Measurements from ENCODE around the gene KRT72. TPM values are rescaled to one million over a fixed set of nuclear protein-coding genes. Genes with fewer than 3 reads are reported as not detected.
A peak's percentile ranks its signal among the peaks of the same experiment; 100 is the strongest.

Gene KRT72
- total RNA-seq, 1 experiment from 2014 or later: not detected

GRCh38 chr12:52630008-52630500 is 28.8 kb upstream of the KRT72 start:
- Histone ChIP-seq H4K91ac (ENCODE audit: insufficient read length, low read depth, low read length) (no peak overlapping the region), H3K23me2 (ENCODE audit: insufficient read length, low read depth, low read length, poor library complexity, severe bottlenecking) (no peaks in the 10 kb centered on the region), H3K14ac (ENCODE audit: insufficient read depth, low read length) (no peak overlapping the region), H3K9ac (ENCODE audit: extremely low read depth, insufficient read length, low read length) (no peak overlapping the region), H3K23ac (ENCODE audit: insufficient read length, low read depth, low read length) (no peak overlapping the region), H2BK120ac (ENCODE audit: low read depth, low read length, poor library complexity, severe bottlenecking) (no peak overlapping the region), H4K20me1 (ENCODE audit: control insufficient read depth, insufficient read depth, insufficient read length) (no peaks in the 10 kb centered on the region), H3K79me2 (ENCODE audit: insufficient read depth, low read length) (no peaks in the 10 kb centered on the region), H3K79me1 (ENCODE audit: insufficient read depth, low read depth, low read length, poor library complexity, severe bottlenecking) (no peaks in the 10 kb centered on the region), H3K27me3 (ENCODE audit: insufficient read depth, low read length) (no peaks in the 10 kb centered on the region), H3K4me1 (ENCODE audit: insufficient read depth, low read length) (no peaks in the 10 kb centered on the region), H3K56ac (ENCODE audit: insufficient read length, low read depth, low read length) (no peak overlapping the region), H3K27ac (ENCODE audit: insufficient read length, low read depth, low read length) (no peak overlapping the region), H2BK15ac (ENCODE audit: low read depth, low read length) (no peak overlapping the region), H3K4me2 (ENCODE audit: insufficient read depth, insufficient read length, low read length) (no peak overlapping the region), H2AK5ac (ENCODE audit: insufficient read length, low read length) (no peak overlapping the region), H3K9me3 (ENCODE audit: control insufficient read depth, low read depth, low read length) (no peaks in the 10 kb centered on the region), H2BK20ac (ENCODE audit: low read depth, low read length, poor library complexity, severe bottlenecking) (no peak overlapping the region), H4K8ac (replicated peaks; ENCODE audit: insufficient read length, low read depth, low read length) (no peak overlapping the region), H3T11ph (ENCODE audit: low read length) (no peak overlapping the region), H4K5ac (ENCODE audit: insufficient read length, low read depth, low read length) (no peak overlapping the region), H2BK12ac (ENCODE audit: insufficient read length, low read depth, low read length) (no peak overlapping the region), H2BK5ac (ENCODE audit: insufficient read length, low read length) (no peak overlapping the region), H3K18ac (ENCODE audit: insufficient read length, low read depth, low read length) (no peak overlapping the region), H3K4ac (ENCODE audit: low read depth, low read length) (no peak overlapping the region), H2AFZ (ENCODE audit: low read length) (no peak overlapping the region)
- Mint-ChIP-seq H3K27me3 (ENCODE audit: low read depth) (peaks cover 15% of the 10 kb centered on the region), H3K4me1 (peaks cover 4 to 5% of the 10 kb centered on the region in 2 experiments), H3K27ac (no peak overlapping the region), H3K9me3 (no peaks in the 10 kb centered on the region), H3K36me3 (ENCODE audit: insufficient read depth in 1 of 3, low read depth in 3 of 3) (no peaks in the 10 kb centered on the region), H3K4me3 (no peak overlapping the region)
- peak; percentile 19 for DNase-seq
- no CpG with 5 or more reads among the region's 7 CpGs for WGBS (ENCODE audit: extremely low coverage, insufficient read length, low lambda C conversion rate)
- TF ChIP-seq CTCF (conservative IDR thresholded peaks at IDR 0.05): no peak

Measured in H9 (cell line).